NCI-H1048 (cell line): ENCODE data around the gene PTGDR.

Experiments used
- DNase-seq: peaks from one replicate; lab custom pipeline; 2025; lab: John Stamatoyannopoulos, UW

The PTGDR gene, protein sequence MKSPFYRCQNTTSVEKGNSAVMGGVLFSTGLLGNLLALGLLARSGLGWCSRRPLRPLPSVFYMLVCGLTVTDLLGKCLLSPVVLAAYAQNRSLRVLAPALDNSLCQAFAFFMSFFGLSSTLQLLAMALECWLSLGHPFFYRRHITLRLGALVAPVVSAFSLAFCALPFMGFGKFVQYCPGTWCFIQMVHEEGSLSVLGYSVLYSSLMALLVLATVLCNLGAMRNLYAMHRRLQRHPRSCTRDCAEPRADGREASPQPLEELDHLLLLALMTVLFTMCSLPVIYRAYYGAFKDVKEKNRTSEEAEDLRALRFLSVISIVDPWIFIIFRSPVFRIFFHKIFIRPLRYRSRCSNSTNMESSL

DNA sequence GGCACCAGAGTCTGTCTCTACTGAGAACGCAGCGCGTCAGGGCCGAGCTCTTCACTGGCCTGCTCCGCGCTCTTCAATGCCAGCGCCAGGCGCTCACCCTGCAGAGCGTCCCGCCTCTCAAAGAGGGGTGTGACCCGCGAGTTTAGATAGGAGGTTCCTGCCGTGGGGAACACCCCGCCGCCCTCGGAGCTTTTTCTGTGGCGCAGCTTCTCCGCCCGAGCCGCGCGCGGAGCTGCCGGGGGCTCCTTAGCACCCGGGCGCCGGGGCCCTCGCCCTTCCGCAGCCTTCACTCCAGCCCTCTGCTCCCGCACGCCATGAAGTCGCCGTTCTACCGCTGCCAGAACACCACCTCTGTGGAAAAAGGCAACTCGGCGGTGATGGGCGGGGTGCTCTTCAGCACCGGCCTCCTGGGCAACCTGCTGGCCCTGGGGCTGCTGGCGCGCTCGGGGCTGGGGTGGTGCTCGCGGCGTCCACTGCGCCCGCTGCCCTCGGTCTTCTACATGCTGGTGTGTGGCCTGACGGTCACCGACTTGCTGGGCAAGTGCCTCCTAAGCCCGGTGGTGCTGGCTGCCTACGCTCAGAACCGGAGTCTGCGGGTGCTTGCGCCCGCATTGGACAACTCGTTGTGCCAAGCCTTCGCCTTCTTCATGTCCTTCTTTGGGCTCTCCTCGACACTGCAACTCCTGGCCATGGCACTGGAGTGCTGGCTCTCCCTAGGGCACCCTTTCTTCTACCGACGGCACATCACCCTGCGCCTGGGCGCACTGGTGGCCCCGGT, at the start of gene PTGDR:
Gene PTGDR (plus strand): TSS at position 198 of the 778 bp plus-strand sequence. CDS start 117 bp downstream, at position 315.
- DNase-seq = no peak

DNA sequence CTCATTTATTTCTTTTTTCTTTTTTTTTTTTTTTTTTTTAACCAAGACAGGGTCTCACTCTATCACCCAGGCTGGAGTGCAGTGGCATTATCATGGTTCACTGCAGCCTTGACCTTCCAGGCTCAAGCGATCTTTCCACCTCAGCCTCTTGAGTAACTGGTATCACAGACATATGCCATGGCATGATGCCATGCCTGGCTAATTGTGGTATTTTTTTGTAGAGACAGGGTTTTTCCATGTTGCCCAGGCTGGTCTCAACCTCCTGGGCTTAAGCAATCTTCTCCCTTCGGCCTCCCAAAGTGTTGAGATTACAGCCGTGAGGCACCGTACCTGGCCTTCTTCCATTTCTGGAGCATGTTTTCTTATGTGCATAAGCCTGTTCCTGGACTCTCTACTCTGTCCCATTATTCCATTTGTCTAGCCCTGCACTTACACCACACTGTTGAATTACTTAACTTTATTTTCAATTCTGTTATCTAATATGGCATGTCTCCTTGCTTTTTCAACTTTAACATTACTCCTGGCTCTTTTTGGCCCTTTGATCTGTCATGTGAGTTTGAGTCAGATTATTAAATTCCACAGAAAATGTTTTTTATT, 47.9 kb upstream of the PTGDR start:
- DNase-seq = no peak

DNA sequence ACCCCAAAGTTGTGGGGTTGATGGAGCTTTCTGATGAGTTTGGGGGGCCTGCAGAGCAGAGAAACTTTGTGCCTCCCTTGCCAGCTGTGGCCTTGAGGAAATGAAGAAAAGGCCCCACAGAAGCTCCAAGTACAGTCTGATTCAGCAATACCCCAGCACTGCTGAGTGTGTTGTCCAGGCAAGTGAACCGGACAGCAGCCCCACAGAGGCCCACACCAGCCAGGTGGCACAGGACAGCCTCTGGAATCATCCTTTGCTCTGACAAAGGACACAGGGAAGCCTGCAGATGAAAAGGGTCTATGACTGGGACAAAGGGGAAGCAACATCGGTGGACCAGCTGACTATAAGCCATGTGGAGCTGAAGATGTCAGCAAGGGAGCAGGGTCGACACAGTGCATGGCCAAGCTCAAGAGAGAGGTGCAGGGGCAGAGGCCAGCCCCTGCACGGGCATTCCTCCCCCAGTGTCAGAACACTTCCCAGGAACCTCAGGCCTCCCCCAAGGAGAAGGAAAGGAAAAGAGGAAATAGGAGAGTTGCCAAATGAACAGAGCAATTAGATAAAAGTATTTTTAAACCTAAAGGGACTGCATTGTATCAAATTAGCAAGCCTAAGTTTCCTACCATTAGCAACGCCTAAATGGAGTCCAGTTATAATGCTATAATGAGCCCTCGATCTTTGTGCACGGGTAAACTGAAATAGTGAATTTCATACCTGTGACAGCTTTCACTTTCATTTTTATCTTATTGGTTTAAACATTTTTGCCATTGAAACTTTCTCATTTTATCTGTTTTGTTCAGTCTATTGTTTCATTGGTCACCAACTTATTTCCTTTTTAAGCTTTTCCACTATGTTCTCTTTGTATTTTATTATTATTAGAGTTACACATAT, 46.3 kb upstream of the PTGDR start:
- DNase-seq = no peak

DNA sequence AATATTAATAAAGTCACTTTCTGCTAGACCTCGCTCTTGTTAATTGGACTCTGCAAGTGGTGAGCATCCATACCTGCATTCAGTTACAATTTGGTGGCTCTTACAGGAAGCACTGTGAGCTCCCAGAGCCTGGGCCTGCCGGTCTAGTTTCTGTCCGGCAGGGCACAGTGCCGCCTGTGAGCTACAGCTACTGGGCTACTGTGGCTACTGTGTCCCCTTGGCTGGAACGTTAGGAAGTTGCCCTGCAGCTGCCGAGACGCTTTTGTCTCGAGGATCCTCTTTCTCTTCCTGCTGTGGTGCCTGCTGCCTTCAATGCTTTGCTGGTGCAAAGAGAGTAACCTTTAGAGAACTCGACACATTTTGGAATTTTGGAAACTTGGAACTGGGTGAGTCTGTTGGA, 44.6 kb upstream of the PTGDR start:
- DNase-seq = no peak

DNA sequence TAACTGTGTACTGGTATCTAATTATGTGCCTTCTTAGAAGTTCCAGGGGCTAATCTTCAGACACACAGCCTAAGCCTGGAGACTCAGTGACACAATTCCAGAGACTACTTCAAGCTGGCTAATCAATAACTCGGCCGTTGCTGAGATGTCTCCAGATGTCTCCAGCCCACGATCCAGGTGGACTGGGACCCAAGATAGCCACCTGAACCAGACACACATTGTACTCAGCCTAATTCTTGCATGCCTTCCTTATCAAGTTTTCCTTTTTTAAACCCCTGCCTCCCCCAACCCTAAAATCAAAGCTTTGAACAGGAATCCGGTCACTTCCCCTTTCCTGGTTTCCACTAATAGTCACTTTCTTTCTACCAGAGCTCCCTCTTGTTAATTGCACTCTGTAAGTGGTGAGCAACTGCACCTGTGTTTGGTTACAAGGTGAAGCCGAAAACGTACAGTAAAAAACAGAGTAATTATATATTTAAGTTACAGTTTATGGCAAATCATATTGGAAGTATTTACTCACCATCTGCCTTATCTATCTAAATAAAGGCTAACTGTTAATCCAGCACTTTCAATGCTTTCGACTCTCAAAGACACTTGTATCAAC, 39.8 kb upstream of the PTGDR start:
- no peak for DNase-seq

DNA sequence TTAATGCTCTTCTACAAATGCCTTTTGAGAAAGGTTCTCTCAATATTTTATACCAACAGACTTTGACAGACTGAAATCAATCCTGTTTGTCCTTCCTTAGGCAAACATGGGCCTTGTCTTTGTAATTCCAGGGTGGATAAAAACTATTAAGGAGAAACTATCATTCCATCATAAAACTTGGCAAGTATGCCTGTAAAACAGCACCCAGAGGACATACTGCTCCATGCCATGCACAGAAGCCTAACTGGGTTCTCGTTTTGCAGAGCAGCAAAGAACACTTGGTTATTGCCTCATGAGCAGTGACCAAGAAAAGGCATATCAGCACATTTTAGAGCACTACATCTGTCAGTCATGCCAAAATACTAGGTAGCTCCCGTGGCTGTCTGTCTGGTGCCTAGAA, 33.8 kb upstream of the PTGDR start:
- no peak for DNase-seq

DNA sequence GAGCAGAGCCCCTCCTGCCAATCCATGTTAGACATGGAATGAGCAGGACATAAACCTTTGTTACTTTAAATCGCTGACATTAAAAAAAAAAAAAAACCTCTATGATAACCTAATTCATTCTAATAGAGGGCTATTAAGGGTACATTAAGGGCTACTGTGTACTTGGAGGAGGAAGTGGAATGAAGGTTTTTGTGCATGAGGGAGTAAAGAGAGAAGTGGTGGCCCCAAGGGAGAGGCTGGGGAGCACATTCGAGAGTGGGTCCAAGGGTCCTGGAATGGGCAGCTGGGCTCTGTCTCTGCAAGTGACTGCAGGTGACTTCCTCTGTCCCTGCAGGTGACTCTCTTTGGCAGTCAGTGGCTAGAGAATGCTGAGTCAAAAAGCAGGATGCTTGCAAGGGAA, 32.1 kb upstream of the PTGDR start:
- DNase-seq = no peak

DNA sequence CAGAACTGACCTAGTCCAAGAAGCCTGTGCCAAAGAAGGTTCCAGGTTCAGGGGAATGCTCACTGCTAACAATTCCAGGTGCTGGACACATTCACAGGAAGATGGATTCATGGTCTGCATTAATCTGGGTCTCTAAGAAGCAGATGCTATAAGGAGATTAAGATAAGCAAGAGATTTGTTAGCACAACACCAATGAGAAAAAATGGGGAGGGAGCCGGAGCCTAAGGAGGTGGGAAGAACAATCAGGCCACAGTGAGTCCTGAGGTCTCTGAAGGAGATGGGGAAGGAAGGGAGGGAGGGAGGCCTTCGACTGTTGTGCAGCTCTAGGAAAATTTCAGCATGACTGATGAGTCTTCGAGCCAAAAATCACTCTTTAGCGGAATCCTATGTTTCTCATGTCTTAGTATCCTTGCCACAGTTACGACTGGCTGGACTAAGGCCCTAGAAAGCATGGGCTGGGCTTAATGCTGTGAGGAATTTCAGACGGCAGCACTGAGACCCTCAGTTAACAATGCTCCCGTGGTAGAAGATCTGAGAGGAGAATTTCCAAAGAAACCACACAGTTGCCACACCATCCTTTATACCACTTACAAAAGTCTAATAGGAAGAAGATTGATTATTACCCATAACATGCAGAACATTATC, 31.5 kb upstream of the PTGDR start:
- no peak for DNase-seq

DNA sequence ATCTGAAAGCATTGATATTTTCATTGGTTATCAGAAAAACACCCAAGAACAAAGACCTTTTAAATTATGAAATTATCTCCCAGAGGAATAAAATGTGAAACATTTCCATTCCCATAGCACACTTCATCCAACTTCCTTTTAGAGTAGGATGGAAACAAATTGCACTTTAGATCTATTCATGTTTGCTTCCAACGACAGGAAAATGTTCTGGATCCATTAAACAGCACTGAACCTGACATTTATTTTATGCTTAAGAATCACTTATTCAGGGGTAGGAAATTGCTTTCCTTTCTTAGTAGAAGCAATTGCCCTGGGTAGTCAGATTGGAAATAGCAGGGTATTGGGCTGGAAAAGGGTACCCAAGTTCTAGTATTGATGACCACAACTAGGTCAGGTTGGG, 28.8 kb upstream of the PTGDR start:
- DNase-seq = no peak

DNA sequence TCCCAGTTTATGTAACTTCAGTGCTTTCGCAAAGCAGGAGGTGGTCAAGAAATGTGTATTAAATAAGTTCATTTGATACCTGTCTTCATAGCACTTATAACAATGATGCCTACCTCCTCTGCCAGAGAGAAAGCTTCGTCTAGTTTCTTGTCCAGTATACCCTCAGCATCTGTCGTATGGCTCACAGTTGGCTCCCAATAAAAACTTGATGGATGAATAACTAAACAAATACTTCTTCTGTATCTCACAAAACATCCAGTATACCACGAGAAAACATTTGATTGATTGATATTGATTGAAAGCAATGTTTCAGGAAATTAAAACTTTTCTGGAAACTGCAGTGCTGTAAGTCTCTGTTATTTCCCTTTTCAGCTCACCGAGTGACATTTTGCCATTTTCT, 26.9 kb upstream of the PTGDR start:
- no peak for DNase-seq

DNA sequence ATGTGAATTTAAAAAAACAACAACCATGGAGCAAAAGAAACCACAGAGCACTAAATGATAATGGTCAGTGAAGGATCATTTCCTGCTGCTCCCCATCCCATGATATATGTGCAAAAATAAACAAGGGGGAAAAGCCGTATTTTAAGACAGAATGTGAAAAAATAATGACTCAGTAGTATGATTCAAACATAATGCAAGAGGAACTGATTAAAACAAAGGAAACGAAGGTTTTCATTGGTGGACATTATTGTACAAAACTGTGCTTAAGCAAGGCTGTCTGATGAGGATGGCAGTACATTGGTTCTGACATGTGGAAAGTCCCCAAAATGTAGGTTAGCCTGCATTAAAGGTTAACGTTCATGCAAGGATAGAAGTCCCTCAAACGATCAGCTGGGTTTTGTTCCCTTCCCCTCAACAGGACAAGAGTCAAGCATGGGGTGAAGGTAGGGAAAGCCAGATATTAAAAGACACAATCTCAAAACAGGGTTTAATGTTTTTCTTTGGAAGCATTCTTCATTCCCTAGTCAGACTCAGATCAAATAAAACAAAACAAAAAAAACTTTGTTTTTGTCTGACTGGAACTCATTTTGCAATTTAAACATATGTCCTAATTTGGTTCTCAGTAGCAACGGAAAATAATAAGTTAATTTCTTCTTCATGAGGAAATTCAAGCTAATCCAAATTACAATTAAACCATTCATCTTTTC, 26.3 kb upstream of the PTGDR start:
- DNase-seq = no peak

DNA sequence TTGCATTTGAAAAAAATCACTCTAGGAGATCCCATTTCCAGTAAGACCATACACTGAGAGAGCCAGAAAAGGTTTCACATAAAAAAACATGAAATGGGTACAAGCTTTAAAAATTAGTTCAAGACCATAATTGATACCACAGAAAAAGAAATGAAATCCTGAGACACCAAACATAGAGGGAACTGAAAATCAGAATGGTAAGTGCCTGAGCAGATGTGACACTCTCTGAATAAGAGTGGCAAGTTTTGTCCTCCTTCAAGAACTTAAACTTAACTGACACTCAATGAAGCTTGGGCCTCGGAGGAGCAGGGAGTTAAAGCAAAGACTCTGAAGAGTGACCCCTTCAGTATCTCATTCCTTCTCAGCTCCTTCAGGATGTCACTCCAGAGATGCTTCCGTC, 23.2 kb upstream of the PTGDR start:
- DNase-seq = no peak

DNA sequence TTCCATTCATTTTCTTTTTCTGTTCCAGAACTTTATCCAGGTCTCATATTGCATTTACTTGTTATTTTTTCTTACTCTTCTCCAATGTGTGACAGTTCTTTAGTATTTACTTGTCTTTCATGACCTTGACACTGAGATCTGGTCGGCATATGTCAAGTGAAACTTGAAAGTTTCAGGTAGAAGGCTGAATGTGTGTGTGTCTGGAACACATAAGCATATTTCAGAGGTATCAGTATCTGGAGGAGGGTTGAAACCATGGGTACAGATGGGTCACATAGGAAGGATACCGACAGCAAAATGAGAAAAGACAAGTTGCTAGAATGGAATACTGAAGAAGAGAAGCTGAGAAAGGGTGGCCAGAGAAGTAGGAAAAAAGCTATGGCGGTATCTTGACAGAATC, 22.5 kb upstream of the PTGDR start:
- no peak for DNase-seq

DNA sequence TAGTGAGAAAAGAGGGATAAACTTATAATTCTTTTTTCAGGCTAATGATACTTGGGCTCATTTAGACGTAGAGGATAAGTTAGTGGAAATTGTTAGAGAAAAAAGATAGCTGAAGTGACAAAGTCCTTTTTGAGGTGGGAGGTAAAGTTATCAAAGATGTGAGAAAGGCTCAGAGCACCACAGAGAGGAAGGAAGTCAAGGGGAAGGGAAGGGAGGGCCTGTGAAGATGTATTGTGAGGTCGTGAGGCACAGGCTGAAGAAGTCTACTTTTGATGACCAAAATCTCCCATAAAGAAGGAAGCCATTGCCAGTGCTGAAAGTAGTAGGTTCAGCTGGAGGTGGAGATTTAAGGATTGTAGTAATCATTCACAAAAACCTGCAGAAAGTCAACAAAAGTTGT, 19.4 kb upstream of the PTGDR start:
- DNase-seq = no peak

DNA sequence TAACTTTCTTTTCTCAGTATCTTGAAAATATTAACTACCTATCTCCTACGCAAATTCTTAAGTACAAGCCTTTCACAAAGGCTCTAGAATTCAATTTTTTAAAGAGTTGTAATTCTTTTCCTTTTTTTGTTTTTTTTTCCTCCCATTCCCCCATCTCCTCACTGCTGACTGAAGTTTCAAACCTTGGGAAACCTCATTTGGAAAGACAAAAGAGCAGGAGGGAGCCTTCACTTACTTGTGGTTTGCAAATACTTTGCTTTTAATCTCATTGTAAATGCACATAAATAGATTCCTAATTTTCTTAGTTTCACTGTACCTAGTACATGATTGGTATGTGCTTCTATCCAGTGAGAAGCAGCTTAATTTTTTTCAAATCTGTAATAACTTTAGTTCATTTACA, 15.8 kb upstream of the PTGDR start:
- DNase-seq = no peak

DNA sequence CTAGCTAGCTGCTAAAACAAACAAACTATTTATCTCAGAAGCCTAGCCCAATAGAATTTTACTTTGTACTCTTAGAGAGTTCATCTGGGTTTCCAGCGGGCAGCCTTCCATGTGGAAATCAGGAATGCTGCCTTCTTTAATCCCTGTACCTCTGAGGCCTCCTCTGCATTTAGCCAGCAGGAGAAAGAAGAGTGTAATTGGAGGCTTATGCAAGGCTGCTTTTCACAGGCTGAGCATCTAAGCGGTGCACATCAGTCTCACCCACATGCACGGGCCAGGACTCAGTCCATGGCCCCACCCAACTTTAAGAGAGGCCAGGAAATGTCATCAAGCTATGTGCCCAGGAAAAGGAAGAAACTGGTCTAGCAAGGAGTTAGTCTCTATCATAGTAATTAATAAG, 14.0 kb upstream of the PTGDR start:
- DNase-seq = no peak

DNA sequence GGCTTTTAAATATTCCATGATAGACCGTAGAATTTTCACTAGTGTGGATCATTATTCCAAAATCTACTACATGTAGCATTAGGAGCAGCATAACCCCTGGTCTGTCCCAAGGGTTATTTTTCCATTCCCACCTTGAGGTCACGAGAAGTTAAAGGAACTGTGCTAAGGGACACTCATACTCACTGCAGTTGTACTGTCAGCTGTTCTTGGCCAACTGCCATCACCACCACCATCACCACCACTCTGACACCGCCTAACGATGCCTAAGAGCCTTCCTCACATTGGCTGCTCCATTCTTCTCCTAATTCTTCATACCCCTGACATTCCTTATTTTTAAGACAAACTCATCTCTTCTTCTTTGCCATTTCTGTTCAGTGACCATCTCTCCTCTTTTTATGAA, 13.4 kb upstream of the PTGDR start:
- no peak for DNase-seq

DNA sequence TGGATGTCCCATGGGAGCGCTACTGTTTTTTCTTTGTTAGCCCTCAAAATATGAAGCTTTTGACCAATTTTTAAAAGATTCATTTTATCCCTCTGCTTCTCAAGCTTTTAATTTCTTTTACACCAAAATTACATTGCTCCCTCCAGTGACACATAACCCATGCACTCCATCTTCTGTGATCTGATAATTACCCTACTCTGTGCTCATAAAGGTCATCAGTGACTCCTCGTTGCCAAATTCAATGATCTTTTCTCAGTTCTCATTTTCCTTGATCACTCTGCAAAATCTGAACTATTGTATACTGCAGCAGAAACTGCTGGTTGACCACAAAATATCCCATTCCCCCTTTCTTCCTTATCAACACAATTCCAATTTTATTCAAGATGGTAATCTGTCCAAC, 8.7 kb upstream of the PTGDR start:
- DNase-seq = no peak

DNA sequence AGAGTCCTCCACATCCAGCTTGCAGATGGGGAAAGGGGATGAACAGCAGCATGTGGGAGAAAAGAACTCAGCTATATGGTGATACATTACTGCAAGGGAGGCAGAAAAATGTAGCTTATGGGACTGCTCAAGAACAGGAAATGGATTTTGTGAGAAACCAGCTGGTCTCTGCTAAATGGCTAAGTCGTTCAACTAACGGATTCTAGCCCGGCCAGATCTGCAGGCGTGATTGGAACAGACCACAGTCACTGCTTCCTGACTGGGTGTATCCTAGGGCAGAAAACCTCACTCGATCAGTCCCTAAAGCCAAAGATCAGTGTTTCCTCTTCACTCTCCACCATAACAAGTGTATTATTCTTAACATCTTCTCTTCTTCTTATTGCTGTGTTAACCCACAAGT, 8.1 kb upstream of the PTGDR start:
- DNase-seq = no peak

DNA sequence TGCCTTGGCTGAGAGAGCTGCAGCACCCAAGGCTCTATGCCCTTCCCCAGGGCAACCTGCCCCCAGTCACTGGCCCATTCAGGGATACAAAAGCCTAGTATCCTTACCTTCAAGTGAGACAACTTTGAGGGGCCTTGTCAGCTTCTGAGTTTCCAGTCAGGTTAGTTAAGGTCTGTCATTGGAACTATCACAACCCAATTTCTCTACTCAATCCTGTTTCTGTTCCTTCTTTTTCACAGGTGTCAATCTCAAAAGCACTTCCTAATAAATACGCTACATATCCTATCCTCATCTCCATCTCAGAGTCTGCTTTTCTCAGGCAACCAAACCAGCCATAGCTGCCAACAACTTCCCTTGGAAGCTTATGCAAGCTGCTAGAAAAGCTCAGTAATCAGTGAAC, 4.9 kb upstream of the PTGDR start:
- no peak for DNase-seq

DNA sequence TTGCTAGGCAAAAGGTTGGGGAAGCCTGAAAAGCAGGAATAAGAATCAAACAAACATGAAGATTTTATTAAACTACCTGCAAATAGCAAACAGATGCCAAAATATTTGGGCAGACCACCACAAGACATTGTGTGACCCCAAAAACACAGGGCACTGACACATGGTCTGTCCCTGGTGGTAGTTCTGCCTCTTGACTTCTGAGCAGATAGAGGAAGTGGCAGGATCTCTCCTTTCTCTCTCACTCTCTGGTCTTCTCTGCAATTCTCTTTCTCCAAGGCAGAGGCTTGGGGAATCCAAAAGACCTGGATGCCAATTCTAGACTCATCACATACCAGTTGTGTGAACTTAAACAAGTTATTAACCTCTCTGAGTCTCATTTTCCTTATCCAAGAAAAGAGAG, 4.3 kb upstream of the PTGDR start:
- no peak for DNase-seq
